Activated gamma-delta T cell treated with Interleukin-2 at 50 U/mL for 16 hours (primary cell): ENCODE results near the gene PHF12.
A peak's percentile ranks its signal among the peaks of the same experiment; 100 is the strongest.

Source experiments
- DNase-seq: peaks from one replicate; pipeline ENCODE4 v3.0.0-alpha.2; 2020

PHF12 gene

GRCh38 chr17:28951428-28951990, at the start of gene PHF12:
PHF12 (minus strand) TSS chr17:28951518; CDS start chr17:28950960, 558 bp downstream.
- DNase-seq, result peak; percentile 100

DNA sequence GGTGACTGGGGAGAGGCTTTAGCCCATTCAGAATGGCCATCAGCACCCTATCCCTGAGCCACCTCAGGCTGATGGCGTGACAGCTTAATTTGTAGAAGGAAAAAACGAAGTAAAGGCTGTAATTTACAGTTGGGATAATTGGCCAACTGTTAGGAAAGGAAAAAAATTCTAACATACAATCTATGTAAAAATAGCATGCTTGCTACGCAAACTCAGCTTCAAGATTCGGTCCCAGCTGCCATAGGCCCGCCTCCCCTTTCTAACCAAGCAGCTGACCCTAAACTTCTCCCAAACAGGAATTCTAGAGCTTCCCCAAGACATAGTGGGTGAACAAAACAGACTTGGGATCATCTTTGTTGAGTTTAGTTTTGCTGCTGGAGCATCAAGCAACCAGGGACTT, 49.7 kb upstream of the PHF12 start:
- no peak for DNase-seq

- no peak for DNase-seq
Measured at GRCh38 chr17:28999206-28999605, 47.9 kb upstream of the PHF12 start.

DNA sequence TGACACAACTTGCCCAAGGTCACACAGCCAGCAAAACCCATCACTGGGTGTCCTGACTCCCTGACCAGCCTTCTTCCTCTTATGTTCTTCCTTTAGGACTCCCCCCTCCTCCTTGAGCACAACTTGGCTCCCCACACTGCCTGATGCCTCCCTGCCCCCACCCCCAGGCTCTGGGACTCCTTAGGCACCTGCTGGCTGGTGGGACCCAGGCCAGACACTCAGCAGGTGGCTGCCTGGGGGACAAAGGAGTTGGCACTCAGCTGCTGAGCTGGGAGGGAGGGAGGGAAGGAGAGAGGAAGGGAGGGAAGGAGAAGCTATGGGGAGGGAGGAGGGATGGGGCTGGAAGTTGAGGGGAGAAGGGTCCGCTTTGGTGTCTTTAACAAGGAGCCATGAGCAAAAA, 46.5 kb upstream of the PHF12 start:
- no peak for DNase-seq

GRCh38 chr17:28996554-28997096, 45.3 kb upstream of the PHF12 start:
- DNase-seq, result no peak

- DNase-seq, result no peak
Measured at GRCh38 chr17:28993645-28994426, 42.5 kb upstream of the PHF12 start.

GRCh38 chr17:28992625-28993600, 41.6 kb upstream of the PHF12 start:
- DNase-seq, result no peak

- no peak for DNase-seq
Measured at GRCh38 chr17:28992185-28992584, 40.9 kb upstream of the PHF12 start.

DNA sequence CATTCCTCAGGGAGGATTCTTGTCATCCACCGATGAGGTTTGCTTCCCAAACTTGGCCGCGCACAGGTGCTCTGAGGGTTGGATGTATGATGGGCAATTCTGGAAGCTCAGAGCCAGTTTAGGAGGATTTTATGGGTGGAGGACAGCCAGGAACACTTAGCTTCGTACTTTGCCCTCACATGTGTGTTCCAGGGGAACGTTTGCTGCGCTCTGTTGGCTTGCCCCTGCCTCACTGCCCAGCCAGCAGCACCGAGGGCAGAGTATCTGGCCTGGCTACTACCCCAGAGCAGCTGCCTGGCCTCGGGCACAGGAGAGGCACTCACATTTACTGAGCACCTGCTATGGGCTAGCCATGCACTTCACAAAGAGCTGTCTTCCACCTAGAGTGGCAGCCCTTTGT, 40.5 kb upstream of the PHF12 start:
- no peak for DNase-seq

DNA sequence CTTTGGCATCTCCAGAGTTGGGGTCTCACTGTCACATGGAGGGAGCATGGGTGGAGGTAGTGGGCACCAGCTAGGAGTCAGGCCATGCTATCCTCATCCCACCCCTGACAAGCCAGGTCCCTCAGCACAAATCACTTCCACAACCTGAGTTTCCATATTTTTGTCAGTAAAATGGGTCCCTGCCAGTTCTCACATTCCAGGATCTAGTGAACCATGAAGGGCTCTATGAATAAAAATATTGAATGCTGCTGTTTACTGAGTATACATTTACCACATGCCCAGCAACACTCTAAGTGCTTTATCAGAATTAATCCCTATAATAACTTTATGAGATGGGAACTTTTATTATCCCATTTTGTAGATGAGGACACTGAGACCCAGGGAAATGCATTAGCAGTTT, 37.7 kb upstream of the PHF12 start:
- DNase-seq, result no peak

DNA sequence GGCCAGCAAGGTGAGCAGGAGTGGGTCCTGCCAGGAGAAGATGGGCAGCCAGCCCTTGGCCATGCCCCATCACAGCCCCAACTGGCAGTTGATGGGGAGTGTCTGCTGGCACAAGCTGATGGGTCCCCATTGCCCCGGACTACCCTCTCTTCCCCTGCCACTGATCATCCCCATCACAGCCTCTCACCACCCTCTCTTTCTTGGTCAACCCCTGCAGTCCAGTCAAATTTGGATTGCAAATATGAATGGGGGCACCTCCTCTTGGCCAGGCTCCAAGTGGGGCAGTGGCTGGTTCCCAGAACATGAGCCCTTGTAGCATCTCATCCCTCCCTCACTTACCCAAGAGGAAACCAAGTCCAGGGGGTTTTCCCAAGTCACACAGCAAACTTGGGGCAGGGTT, 37.2 kb upstream of the PHF12 start:
- DNase-seq, result no peak

DNA sequence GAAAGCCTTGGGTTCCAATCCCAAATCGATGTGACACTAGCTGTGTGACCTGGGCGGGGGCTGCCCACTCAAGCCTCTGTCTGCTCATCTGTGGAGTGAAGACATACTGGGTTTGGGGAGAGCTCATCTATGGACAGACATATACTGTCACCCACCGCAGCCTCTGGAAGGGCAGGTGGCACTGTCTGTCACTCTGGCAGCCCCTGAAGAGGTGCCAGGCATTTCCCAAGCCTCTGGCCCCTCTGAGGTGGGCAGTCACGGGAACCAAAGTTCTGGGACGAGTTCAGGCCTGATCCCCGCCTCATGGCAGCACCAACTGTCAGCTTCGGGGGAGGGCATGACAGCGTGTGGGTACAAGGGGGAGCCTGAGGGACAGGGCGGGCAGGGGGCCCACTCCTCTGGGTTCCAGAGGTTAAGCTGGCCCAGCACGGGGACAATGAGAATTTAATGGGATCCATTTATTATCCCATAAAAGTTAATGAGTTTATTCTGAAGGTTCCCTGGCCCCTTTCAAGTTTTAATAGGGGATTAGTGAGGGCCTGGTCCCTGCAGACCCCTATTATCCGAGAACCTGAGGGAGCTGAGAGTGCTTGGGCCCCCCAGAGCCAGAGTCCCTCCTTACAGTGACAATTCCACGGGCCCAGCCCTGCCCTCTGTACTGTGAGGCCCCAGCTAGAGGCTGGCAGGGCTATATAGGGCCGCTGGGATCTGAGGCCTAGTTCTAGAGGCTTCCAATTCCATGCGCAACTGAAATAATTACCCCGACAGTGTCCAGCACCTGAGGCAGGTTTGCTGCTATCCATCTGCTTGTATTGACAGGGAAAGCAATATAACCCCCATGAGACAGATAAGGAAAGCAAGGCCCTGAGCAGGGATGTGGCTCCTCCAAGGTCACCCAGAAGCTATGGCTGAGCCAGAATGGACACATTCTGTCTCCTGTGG, 35.7 kb upstream of the PHF12 start:
- no peak for DNase-seq

GRCh38 chr17:28985950-28986713, 34.8 kb upstream of the PHF12 start:
- DNase-seq, result no peak

DNA sequence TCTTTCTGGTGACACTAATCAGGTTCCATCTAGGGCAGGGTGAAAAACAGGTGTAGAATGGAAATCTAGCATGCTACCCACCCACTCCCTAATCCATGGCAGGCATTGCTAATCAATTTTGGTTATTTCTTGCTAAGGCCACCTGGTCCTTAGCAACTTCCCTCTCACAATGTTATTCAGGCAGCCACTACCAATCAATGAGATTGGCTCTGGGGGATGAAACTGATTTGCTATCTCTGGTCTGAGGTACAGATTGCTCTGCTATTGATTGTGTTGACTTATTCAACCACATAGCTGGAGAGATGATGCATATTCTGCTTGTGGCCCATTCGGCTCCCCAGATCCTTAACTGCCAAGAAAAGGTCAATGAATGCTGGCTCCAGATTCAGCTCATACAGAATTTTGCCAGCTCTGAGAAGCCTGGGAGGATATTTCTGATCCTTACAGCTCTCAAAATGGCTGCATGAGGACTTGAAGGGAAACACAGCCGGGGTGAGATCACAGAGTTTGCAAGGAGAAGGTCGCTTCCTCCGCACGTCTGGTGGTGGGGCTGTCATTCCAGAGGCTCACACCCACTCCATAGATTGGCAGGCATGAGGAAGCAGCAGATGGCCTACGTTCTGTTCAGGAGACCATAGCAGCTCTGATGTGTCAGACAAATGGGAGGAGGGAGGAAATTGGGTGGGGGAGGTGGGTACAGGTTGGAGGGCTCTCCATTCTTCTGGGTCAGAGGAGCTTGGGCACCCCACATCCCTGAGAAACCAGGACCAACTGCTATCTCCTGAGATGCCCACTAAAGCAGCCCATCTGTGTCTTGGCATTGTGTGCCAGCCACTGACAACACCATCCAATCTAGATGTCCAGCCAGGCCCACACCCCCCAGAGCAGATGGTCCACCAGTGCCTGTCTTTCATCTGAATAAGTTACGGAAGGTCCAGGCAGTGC, 32.2 kb upstream of the PHF12 start:
- no peak for DNase-seq

DNA sequence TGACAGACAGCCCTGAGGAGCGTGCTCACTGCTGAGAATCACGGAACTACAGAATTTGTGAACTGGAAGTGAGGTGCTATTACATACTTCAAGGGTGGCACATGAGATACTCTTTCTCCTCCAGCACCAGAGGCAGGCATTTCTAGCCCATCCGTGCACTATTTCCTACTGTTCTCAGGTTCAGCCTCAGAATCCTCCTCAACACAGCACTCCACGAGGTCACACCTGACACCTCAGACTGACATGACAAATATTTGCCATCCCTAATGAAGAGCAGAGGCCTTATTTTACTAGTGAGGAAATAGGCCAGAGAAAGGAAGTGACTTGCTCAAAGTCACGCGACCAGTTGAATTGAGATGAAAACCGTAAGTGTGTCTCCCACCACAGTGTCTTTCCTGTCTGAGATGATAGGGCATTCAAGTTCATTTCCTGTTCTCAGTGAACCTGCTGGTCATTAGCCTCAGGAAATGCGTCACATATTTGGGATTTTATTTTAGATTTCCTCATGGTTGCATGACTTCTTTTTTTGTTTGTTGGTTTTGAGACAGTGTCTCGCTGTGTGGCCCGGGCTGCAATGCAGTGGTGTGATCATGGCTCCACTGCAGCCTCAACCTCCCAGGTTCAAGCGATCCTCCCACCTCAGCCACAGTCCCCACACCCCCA, 30.9 kb upstream of the PHF12 start:
- peak; percentile 51 for DNase-seq

DNA sequence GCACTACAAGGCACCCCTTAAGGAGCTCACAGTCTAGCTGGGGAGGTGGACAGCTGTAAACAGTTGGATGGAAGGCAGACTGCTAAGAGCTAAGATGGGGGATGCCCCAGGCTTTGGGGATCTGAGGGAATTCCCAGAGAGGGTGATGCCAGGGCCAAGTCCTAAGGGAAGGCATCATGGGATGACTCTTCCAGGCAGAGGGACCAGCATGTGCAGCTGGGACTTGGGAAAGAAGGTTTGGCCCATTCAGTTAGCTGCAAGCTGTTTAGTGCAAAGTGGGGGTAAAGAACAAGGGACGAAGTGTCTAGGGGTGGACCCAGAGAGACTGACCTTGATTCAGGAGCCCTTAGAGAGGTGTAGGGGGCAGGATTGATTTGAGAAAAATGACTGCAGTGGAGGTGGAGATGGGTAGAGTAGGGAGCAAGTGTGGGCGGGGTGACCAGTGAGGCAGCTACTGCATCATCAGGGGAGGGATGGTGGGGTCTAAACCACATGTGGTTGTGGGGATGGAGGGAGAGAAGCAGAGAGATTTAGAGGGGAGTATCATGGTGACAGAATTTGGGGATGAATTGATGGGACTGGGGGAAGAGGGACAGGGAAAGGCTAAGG, 27.1 kb upstream of the PHF12 start:
- DNase-seq, result no peak

- no peak for DNase-seq
Measured at GRCh38 chr17:28977659-28978355, 26.5 kb upstream of the PHF12 start.

DNA sequence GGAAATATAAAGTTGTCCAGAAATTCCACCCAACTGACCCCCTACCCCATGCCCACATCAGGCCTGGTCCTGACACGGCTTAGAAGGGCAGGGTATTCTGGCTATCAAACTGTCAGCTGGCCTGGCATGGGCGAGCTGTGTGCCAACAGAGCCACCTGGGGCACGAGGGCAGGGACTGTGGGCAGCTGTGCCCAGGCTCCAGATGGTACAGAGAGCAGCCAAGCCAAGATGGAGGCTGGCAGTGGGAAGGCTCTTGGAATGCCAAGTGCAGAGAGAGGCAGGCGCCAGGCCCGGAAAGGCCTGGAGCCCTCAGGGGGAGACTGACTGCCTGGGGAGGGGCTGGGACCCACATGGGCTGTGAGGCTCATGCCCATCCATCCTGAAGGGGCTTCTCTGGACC, 24.3 kb upstream of the PHF12 start:
- DNase-seq, result no peak
